HepG2 (cell line): Measurements from ENCODE around the gene TADA2A. TPM values are rescaled to one million over a fixed set of nuclear protein-coding genes. Genes with fewer than 3 reads are reported as not detected.

ENCODE experiments used
- ADNP ChIP-seq: sonication (generic); formaldehyde crosslinking; IDR thresholded peaks from 2 replicates; pipeline ENCODE4 v1.4.0; 2020; ENCODE audit warnings: missing genetic modification reagents
- ELF3 ChIP-seq: IDR thresholded peaks from 2 replicates; pipeline ENCODE4 v1.6.1; 2016; ENCODE audit warnings: missing genetic modification reagents, missing compliant biosample characterization
- EZH2 ChIP-seq: conservative IDR thresholded peaks from 2 replicates; pipeline ENCODE4 v1.6.1; 2012; ENCODE audit warnings: mild to moderate bottlenecking, low read depth, low read length, moderate library complexity
- MEIS1 ChIP-seq: sonication (generic); formaldehyde crosslinking; IDR thresholded peaks from 2 replicates; pipeline ENCODE4 v1.9.0; 2021; ENCODE audit warnings: mild to moderate bottlenecking, missing genetic modification reagents, moderate library complexity, borderline replicate concordance
- MEIS2 ChIP-seq: sonication (generic); formaldehyde crosslinking; IDR thresholded peaks from 2 replicates; pipeline ENCODE4 v1.9.0; 2021; ENCODE audit warnings: mild to moderate bottlenecking, missing genetic modification reagents
- NPAS2 ChIP-seq: sonication (generic); formaldehyde crosslinking; IDR thresholded peaks from 2 replicates; pipeline ENCODE4 v1.8.0; 2022; ENCODE audit warnings: mild to moderate bottlenecking, missing genetic modification reagents, borderline replicate concordance
- PHF8 ChIP-seq: sonication (generic); formaldehyde crosslinking; IDR thresholded peaks from 2 replicates; pipeline ENCODE4 v1.5.0; 2020; ENCODE audit warnings: missing genetic modification reagents
- RELA ChIP-seq: sonication (generic); formaldehyde crosslinking; IDR thresholded peaks from 2 replicates; pipeline ENCODE4 v1.4.0; 2020; ENCODE audit warnings: missing genetic modification reagents
- SIN3A ChIP-seq: IDR thresholded peaks from 2 replicates; pipeline ENCODE4 v1.6.1; 2011; ENCODE audit warnings: low read depth, mild to moderate bottlenecking, control low read depth, low read length, borderline replicate concordance
- SMARCE1 ChIP-seq: fragments of 450-650 bp; IDR thresholded peaks from 2 replicates; pipeline ENCODE4 v1.6.1; 2017; ENCODE audit warnings: borderline replicate concordance
- SMC3 ChIP-seq: IDR thresholded peaks from 2 replicates; pipeline ENCODE4 v1.6.1; 2011; ENCODE audit warnings: low read length, improper control_type of control experiment
- SOX6 ChIP-seq, 2 experiments: fragments of 450-650 bp in 1 of 2; sonication (generic) in 1 of 2; formaldehyde crosslinking in 1 of 2; IDR thresholded peaks; 2 replicates each; pipeline versions ENCODE4 v1.4.0 to v1.6.1; 2017 to 2020; ENCODE audit warnings: antibody characterized with exemption in 1 of 2, mild to moderate bottlenecking in 1 of 2, missing genetic modification reagents in 1 of 2
- TCF7 ChIP-seq: sonication (generic); IDR thresholded peaks from 2 replicates; pipeline ENCODE4 v1.6.1; 2016; ENCODE audit warnings: antibody characterized with exemption, low read depth
- ZFP36L2 ChIP-seq: sonication (generic); formaldehyde crosslinking; IDR thresholded peaks from 2 replicates; pipeline ENCODE4 v1.4.0; 2020; ENCODE audit warnings: missing genetic modification reagents
- ZHX1 ChIP-seq: sonication (generic); formaldehyde crosslinking; IDR thresholded peaks from 2 replicates; pipeline ENCODE4 v1.8.1; 2022; ENCODE audit warnings: low read depth, mild to moderate bottlenecking, missing genetic modification reagents
- ZMYM2 ChIP-seq: sonication (generic); formaldehyde crosslinking; IDR thresholded peaks from 2 replicates; pipeline ENCODE4 v1.8.0; 2022; ENCODE audit warnings: mild to moderate bottlenecking, missing genetic modification reagents
- ZMYM3 ChIP-seq: sonication (generic); formaldehyde crosslinking; IDR thresholded peaks from 2 replicates; pipeline ENCODE4 v1.5.1; 2020; ENCODE audit warnings: mild to moderate bottlenecking, missing genetic modification reagents
- ZNF260 ChIP-seq: sonication (generic); formaldehyde crosslinking; IDR thresholded peaks from 2 replicates; pipeline ENCODE4 v1.4.0; 2020; ENCODE audit warnings: missing genetic modification reagents, low read depth, mild to moderate bottlenecking, borderline replicate concordance
- ZNF326 ChIP-seq: sonication (generic); formaldehyde crosslinking; IDR thresholded peaks from 2 replicates; pipeline ENCODE4 v1.4.0; 2020; ENCODE audit warnings: missing genetic modification reagents, borderline replicate concordance
- ZNF546 ChIP-seq: sonication (generic); formaldehyde crosslinking; conservative IDR thresholded peaks from 2 replicates; pipeline ENCODE4 v1.8.1; 2023; ENCODE audit warnings: mild to moderate bottlenecking, missing genetic modification reagents
- ZNF687 ChIP-seq: sonication (generic); formaldehyde crosslinking; IDR thresholded peaks from 2 replicates; pipeline ENCODE4 v1.5.1; 2020; ENCODE audit warnings: mild to moderate bottlenecking, missing genetic modification reagents, moderate library complexity
- ZNF740 ChIP-seq: sonication (generic); formaldehyde crosslinking; IDR thresholded peaks from 2 replicates; pipeline ENCODE4 v1.4.0; 2020; ENCODE audit warnings: missing genetic modification reagents
- ZNF770 ChIP-seq: sonication (generic); formaldehyde crosslinking; IDR thresholded peaks from 2 replicates; pipeline ENCODE4 v1.5.0; 2020; ENCODE audit warnings: mild to moderate bottlenecking, missing genetic modification reagents
- polyA plus RNA-seq, 8 experiments: library from polyadenylated mRNA; depleted of rRNA in 3 of 8; stranded (reverse) in 7 of 8; unstranded in 1 of 8; fragments of >200 nt; fragmentation: Illumina TruSeq in 4 of 8; extraction: Trizol in 4 of 8; gene quantifications; 2 replicates each; pipeline versions ENCODE4 v1.2.1 to v1.2.3, GENCODE V29; 2011 to 2016; ENCODE audit warnings: low read depth in 4 of 8, missing spikeins in 1 of 8, mixed read lengths in 1 of 8; ENCODE audit not compliant: insufficient read depth in 1 of 8
- total RNA-seq, 5 experiments: library from RNA; depleted of rRNA; stranded (reverse); fragments of >200 nt; fragmentation: Illumina TruSeq; extraction: Trizol; gene quantifications; 2 replicates each; pipeline ENCODE4 v1.2.3, GENCODE V29; 2016; ENCODE audit warnings: low read depth in 1 of 5

TADA2A gene
- total and polyA plus RNA-seq, 2 of the 13 experiments (the other 11 are each of a cell fraction or from before 2014, with no cell fraction given) = 8.0 to 14.0 TPM

- TF ChIP-seq TCF7 = no peak
- no peak for TF ChIP-seq RELA (CRISPR knock-in tag)
- TF ChIP-seq SOX6 (IDR thresholded peaks at IDR 0.05) = no peak
- no peak for TF ChIP-seq SOX6 (CRISPR knock-in tag; IDR thresholded peaks at IDR 0.05)
- TF ChIP-seq ZNF687 = no peak
- TF ChIP-seq SIN3A = no peak
- peak; percentile 97 for TF ChIP-seq ZNF770 (CRISPR knock-in tag)
- TF ChIP-seq ELF3 (CRISPR knock-in tag) = no peak
- TF ChIP-seq SMARCE1 = no peak
- peak; percentile 8; the same call in 1 of the 2 replicates for TF ChIP-seq SMC3
- TF ChIP-seq ZMYM2 = peak; percentile 65; the same call in 1 of the 2 replicates
- no peak for TF ChIP-seq NPAS2 (CRISPR knock-in tag)
- TF ChIP-seq ZFP36L2 (CRISPR knock-in tag) = no peak
- no peak for TF ChIP-seq ZNF740 (CRISPR knock-in tag)
- TF ChIP-seq MEIS2 (CRISPR knock-in tag) = no peak
- TF ChIP-seq ZNF326 (CRISPR knock-in tag) = no peak
- TF ChIP-seq ZNF260 (CRISPR knock-in tag) = no peak
- TF ChIP-seq PHF8 (CRISPR knock-in tag) = no peak
- TF ChIP-seq ADNP (CRISPR knock-in tag) = no peak; the same call in 1 of the 2 replicates
- TF ChIP-seq ZNF546 (CRISPR knock-in tag) = no peak
- TF ChIP-seq ZHX1 (CRISPR knock-in tag) = peak; percentile 24; the same call in 1 of the 2 replicates
- no peak for TF ChIP-seq EZH2
- TF ChIP-seq ZMYM3 (CRISPR knock-in tag) = peak; percentile 77; the same call in 1 of the 2 replicates
- TF ChIP-seq MEIS1 (CRISPR knock-in tag) = no peak
These were observed 87.7 kb downstream of the TADA2A start (continued) for GRCh38 chr17:37494401-37494831.
